Testis (tissue), 2 donors: Measurements from ENCODE around the gene PPP1R37.

Experiments
- POLR2A ChIP-seq: fragments of 450-650 bp; IDR thresholded peaks from one replicate; pipeline ENCODE4 v1.6.1; 2017; ENCODE audit warnings: antibody characterized with exemption, mild to moderate bottlenecking, moderate library complexity
- TF ChIP-seq, protein P1 (sequence below), 3 experiments: fragments of 450-650 bp in 2 of 3; fragments of 200-600 bp in 1 of 3; sonication (generic) in 1 of 3; IDR thresholded peaks; one replicate each; pipeline ENCODE4 v1.5.1; 2016 to 2019; ENCODE audit warnings: antibody characterized with exemption in 3 of 3, mild to moderate bottlenecking in 2 of 3, moderate library complexity in 1 of 3

DNA sequence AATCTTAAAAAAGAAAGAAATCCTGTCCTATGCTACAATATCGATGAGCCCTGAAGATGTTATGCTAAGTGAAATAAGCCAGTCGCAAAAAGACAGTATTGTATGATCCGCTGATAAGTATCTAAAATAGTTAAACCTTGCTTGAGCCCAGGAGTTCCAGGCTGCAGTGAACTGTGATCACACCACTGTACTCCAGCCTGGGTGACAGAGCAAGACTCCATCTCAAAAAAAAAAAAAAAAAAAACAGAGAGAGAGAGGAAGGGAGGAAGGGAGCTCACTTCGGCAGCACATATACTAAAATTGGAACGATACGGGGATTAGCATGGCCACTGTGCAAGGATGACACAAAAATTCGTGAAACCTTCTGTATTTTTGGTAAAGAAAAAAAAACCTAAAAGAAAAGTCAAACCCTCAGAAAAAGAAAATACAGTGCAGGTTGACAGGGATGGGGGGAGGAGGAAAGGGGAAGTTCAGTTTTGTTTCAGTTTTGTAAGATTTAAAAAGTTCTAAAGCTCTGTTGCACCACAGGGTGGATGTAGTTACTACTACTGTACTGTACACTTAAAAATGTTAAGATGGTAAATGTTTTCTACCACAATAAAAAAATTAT is 45.7 kb upstream of the PPP1R37 start:
- TF ChIP-seq, protein P1, sequence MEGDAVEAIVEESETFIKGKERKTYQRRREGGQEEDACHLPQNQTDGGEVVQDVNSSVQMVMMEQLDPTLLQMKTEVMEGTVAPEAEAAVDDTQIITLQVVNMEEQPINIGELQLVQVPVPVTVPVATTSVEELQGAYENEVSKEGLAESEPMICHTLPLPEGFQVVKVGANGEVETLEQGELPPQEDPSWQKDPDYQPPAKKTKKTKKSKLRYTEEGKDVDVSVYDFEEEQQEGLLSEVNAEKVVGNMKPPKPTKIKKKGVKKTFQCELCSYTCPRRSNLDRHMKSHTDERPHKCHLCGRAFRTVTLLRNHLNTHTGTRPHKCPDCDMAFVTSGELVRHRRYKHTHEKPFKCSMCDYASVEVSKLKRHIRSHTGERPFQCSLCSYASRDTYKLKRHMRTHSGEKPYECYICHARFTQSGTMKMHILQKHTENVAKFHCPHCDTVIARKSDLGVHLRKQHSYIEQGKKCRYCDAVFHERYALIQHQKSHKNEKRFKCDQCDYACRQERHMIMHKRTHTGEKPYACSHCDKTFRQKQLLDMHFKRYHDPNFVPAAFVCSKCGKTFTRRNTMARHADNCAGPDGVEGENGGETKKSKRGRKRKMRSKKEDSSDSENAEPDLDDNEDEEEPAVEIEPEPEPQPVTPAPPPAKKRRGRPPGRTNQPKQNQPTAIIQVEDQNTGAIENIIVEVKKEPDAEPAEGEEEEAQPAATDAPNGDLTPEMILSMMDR (IDR thresholded peaks at IDR 0.05) = no peak
- no peak for TF ChIP-seq POLR2A
